ENCODE measurements around the gene SLC2A4RG. TPM values are rescaled to one million over a fixed set of nuclear protein-coding genes. Genes with fewer than 3 reads are reported as not detected.

The SLC2A4RG gene
- total and polyA plus RNA-seq, 2 of the 13 experiments (the other 11 are each of a cell fraction or from before 2014, with no cell fraction given): 91.4 to 95.9 TPM

DNA sequence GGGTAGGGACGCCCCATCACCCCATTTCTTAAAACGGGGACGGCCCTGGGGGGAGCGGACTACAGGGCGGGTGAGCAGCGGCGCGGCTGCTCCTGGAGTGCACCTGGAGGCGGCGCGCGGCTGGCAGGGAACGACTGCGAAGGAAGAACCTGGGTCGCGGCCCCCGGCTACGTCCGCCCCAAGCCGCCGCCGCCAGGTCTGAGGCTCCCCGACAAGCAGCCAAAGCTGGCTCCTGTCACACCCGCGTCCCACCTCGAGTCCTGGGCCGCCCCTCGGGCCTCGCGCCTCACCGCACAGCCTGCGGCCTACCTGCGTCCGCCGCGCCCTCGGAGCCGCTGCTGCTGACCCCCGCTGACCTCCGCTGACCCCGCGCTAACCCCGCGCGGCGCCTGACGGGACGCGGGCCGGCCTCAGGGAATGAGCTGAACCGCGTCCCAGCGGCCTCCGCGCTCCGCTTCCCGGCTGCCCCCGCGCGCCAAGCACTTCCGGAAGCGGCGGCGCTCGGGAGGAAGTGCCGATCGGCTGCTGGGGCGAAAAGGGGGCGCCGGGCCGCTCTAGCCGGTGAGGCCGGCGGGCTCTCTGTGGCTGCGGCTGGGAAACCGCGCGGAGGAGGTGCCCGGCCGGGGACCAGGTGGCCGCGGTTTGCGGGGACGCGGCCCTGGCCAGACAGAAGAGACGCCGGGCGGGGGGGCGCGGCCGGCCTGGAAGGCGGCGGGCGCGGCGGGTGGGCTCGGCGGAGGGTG, 31.8 kb upstream of the SLC2A4RG start, which contains the start of the genes ARFRP1 and ZGPAT (continued):
- TF ChIP-seq, protein P1, sequence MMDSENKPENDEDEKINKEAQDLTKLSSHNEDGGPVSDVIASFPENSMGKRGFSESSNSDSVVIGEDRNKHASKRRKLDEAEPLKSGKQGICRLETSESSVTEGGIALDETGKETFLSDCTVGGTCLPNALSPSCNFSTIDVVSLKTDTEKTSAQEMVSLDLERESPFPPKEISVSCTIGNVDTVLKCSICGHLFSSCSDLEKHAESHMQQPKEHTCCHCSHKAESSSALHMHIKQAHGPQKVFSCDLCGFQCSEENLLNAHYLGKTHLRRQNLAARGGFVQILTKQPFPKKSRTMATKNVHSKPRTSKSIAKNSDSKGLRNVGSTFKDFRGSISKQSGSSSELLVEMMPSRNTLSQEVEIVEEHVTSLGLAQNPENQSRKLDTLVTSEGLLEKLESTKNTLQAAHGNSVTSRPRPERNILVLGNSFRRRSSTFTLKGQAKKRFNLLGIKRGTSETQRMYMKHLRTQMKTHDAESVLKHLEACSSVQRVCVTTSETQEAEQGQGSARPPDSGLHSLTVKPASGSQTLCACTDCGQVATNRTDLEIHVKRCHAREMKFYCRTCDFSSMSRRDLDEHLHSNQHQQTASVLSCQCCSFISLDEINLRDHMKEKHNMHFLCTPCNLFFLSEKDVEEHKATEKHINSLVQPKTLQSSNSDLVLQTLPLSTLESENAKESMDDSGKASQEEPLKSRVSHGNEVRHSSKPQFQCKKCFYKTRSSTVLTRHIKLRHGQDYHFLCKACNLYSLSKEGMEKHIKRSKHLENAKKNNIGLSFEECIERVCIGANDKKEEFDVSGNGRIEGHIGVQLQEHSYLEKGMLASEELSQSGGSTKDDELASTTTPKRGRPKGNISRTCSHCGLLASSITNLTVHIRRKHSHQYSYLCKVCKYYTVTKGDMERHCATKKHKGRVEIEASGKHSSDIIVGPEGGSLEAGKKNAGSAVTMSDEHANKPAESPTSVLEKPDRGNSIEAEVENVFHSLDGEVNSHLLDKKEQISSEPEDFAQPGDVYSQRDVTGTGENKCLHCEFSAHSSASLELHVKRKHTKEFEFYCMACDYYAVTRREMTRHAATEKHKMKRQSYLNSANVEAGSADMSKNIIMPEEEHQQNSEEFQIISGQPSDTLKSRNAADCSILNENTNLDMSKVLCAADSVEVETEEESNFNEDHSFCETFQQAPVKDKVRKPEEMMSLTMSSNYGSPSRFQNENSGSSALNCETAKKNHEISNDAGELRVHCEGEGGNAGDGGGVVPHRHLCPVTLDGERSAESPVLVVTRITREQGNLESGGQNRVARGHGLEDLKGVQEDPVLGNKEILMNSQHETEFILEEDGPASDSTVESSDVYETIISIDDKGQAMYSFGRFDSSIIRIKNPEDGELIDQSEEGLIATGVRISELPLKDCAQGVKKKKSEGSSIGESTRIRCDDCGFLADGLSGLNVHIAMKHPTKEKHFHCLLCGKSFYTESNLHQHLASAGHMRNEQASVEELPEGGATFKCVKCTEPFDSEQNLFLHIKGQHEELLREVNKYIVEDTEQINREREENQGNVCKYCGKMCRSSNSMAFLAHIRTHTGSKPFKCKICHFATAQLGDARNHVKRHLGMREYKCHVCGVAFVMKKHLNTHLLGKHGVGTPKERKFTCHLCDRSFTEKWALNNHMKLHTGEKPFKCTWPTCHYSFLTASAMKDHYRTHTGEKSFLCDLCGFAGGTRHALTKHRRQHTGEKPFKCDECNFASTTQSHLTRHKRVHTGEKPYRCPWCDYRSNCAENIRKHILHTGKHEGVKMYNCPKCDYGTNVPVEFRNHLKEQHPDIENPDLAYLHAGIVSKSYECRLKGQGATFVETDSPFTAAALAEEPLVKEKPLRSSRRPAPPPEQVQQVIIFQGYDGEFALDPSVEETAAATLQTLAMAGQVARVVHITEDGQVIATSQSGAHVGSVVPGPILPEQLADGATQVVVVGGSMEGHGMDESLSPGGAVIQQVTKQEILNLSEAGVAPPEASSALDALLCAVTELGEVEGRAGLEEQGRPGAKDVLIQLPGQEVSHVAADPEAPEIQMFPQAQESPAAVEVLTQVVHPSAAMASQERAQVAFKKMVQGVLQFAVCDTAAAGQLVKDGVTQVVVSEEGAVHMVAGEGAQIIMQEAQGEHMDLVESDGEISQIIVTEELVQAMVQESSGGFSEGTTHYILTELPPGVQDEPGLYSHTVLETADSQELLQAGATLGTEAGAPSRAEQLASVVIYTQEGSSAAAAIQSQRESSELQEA (CRISPR knock-in tag; IDR thresholded peaks at IDR 0.05; ENCODE audit: not compliant biosample characterization): peak; percentile 96
- peak; percentile 83; the same call in 1 of the 2 replicates for TF ChIP-seq FOXC1 (CRISPR knock-in tag; IDR thresholded peaks at IDR 0.05; ENCODE audit: borderline replicate concordance)
- TF ChIP-seq, protein P2, sequence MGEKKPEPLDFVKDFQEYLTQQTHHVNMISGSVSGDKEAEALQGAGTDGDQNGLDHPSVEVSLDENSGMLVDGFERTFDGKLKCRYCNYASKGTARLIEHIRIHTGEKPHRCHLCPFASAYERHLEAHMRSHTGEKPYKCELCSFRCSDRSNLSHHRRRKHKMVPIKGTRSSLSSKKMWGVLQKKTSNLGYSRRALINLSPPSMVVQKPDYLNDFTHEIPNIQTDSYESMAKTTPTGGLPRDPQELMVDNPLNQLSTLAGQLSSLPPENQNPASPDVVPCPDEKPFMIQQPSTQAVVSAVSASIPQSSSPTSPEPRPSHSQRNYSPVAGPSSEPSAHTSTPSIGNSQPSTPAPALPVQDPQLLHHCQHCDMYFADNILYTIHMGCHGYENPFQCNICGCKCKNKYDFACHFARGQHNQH (CRISPR knock-in tag; IDR thresholded peaks at IDR 0.05): peak; percentile 90
- TF ChIP-seq IKZF4 (CRISPR knock-in tag; IDR thresholded peaks at IDR 0.05; ENCODE audit: borderline replicate concordance, low read depth, not compliant biosample characterization): peak; percentile 95
- TF ChIP-seq, protein P3, sequence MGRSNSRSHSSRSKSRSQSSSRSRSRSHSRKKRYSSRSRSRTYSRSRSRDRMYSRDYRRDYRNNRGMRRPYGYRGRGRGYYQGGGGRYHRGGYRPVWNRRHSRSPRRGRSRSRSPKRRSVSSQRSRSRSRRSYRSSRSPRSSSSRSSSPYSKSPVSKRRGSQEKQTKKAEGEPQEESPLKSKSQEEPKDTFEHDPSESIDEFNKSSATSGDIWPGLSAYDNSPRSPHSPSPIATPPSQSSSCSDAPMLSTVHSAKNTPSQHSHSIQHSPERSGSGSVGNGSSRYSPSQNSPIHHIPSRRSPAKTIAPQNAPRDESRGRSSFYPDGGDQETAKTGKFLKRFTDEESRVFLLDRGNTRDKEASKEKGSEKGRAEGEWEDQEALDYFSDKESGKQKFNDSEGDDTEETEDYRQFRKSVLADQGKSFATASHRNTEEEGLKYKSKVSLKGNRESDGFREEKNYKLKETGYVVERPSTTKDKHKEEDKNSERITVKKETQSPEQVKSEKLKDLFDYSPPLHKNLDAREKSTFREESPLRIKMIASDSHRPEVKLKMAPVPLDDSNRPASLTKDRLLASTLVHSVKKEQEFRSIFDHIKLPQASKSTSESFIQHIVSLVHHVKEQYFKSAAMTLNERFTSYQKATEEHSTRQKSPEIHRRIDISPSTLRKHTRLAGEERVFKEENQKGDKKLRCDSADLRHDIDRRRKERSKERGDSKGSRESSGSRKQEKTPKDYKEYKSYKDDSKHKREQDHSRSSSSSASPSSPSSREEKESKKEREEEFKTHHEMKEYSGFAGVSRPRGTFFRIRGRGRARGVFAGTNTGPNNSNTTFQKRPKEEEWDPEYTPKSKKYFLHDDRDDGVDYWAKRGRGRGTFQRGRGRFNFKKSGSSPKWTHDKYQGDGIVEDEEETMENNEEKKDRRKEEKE (IDR thresholded peaks at IDR 0.05): no peak
- TF ChIP-seq ZBTB20 (CRISPR knock-in tag; IDR thresholded peaks at IDR 0.05; ENCODE audit: borderline replicate concordance, low read depth): no peak; the same call in 1 of the 2 replicates
- no peak for TF ChIP-seq HNRNPL (IDR thresholded peaks at IDR 0.05; ENCODE audit: low read depth, low read length)
- TF ChIP-seq, protein P4, sequence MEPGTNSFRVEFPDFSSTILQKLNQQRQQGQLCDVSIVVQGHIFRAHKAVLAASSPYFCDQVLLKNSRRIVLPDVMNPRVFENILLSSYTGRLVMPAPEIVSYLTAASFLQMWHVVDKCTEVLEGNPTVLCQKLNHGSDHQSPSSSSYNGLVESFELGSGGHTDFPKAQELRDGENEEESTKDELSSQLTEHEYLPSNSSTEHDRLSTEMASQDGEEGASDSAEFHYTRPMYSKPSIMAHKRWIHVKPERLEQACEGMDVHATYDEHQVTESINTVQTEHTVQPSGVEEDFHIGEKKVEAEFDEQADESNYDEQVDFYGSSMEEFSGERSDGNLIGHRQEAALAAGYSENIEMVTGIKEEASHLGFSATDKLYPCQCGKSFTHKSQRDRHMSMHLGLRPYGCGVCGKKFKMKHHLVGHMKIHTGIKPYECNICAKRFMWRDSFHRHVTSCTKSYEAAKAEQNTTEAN (CRISPR knock-in tag; conservative IDR thresholded peaks at IDR 0.05): peak; percentile 81
- peak; percentile 98 for TF ChIP-seq GLI4 (CRISPR knock-in tag; IDR thresholded peaks at IDR 0.05; ENCODE audit: borderline replicate concordance)
- peak; percentile 97 for TF ChIP-seq YEATS2 (CRISPR knock-in tag; IDR thresholded peaks at IDR 0.05; ENCODE audit: borderline replicate concordance)
- TF ChIP-seq RAD21 (CRISPR knock-in tag; IDR thresholded peaks at IDR 0.05): peak; percentile 78
- TF ChIP-seq, protein P5, sequence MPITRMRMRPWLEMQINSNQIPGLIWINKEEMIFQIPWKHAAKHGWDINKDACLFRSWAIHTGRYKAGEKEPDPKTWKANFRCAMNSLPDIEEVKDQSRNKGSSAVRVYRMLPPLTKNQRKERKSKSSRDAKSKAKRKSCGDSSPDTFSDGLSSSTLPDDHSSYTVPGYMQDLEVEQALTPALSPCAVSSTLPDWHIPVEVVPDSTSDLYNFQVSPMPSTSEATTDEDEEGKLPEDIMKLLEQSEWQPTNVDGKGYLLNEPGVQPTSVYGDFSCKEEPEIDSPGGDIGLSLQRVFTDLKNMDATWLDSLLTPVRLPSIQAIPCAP (CRISPR knock-in tag; IDR thresholded peaks at IDR 0.05; ENCODE audit: low read depth): peak; percentile 42; the same call in 1 of the 2 replicates

Measured in HepG2 (cell line).